KG1 (cell line): Measurements from ENCODE around the gene PHC2.

Source experiments
- DNase-seq: peaks from one replicate; lab custom pipeline; 2025; lab: John Stamatoyannopoulos, UW

The PHC2 gene

DNA sequence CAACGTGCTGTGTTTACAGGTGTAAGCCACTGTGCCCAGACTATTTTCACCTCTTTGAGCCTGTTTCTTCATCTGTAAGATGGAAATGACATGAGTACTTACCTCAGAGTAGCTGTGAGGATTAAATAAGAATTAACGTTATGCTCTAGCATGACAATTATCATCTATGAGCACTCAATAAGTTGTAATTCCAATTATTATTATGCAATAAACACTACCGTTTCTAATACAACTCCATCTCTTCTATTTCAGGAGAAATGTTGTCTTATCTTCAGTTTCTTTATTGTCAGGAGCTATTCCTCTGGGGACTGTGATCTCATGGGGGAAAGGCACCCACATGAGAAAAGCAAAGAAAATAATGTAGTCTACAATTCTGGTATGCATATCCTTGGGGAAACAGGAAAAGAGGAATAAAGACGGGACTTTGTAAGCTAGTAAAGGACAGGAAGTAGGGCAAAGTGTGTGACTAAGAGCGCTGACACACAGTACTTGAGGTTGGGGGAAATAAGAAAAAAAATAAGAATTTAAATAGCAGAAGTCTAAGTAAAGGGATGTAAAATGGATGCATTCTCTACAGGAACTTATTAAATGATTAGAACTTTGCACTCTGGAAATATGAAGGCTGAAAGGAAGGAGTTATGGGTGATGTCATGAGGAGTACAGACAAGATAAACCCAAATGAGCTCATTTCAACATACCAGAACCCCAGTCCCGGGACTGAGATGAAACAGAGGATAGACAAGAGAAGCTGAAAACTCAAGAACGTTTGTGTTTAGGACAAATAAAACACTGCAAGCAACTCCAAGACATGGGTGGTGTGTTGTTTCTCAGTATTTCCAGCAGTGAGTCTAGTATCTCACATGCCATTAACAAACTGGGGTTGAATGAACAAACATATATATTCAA, 9.8 kb downstream of the PHC2 start:
- DNase-seq = no peak

- no peak for DNase-seq
Observed at GRCh38 chr1:33418811-33419210, 12.1 kb downstream of the PHC2 start.

- no peak for DNase-seq
Observed at GRCh38 chr1:33414879-33415278, 16.0 kb downstream of the PHC2 start.

GRCh38 chr1:33410091-33410701, 20.7 kb downstream of the PHC2 start:
- DNase-seq = no peak

DNA sequence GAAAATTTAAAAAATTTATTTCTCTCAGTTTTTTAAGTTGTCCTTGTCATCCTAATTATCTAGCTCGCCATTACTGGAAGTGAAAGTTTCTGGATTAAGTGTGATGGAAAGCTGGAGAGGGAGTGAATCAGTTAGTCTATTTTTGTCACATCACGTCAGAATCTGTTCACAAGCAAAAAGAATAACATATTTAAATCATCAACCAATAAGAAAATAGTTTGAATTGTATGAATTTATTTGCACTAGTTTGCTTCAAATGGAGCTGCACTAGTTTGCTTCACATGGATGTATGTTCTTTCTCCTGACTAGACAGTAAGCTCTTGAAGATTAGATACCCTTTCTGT, 22.8 kb downstream of the PHC2 start:
- no peak for DNase-seq

DNA sequence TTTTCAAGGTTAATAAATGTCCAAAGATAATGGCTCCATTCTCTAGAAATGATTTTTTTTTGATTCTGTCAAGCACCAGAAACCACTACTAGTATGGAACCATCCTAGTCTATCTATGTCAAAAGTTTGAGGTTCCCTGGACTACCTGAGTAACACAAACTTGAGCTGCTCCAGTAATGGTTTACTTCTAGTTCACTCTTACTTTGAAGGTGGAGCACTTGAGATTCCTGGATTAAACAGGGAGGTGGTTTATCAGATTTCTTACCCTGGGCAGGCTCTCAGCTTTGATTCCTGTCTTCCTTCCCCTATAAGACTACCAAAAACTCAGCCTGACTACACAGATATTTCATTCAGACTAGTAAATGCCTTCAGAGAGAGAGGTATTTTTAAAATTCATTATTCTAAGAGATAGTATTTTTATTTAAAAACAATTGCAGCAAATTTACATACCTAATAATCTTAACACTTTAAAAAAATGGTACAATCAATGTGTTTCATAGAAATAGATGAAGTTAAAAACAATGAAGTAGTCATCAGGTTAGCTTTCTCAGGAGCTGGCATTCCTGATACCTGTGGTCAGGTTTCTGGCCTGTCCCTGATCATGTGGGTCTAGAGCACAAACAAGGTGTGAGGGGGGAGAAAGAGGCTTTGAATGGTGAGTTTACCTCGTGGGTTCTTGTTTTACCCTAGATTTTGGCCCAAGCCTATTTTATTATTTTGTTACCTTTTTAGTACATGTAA, 23.4 kb downstream of the PHC2 start:
- DNase-seq = no peak

DNA sequence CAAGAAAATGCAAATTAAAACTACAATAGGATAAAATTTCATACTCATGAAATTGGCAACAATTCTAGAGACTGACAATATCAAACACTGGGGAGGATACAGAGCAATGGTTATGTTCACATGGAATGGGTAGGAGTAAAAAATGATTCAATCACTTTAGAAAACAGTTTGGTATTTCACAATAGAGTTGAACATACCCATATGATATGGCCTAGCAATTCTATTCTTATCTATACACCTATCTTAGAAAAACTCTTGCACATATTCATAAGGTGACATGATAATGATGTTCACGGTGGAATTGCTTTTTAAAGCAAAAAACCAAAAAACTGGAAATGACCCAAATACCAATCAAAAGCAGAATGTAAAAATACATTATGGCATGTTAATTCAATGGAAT, 28.7 kb downstream of the PHC2 start:
- DNase-seq = no peak

DNA sequence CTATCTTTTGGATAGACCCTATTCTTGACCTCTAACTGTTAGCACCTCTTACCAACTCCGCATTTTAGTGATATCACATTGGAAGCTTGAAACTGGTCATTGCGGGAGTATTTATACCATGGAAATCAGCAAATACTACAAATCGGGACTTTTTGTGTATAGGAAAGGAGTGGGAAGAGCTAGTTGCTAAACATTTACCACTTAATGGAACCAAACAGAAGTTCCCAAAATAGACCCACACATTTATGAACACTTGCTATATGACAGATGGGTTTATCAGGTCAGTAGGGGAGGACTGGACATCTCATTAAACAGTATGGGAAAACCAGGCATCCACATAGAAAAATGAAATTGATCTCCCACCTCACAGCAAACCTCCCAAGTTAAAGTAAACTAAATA, 29.4 kb downstream of the PHC2 start:
- DNase-seq = no peak

- no peak for DNase-seq
Observed at GRCh38 chr1:33400153-33400911, 30.6 kb downstream of the PHC2 start.

DNA sequence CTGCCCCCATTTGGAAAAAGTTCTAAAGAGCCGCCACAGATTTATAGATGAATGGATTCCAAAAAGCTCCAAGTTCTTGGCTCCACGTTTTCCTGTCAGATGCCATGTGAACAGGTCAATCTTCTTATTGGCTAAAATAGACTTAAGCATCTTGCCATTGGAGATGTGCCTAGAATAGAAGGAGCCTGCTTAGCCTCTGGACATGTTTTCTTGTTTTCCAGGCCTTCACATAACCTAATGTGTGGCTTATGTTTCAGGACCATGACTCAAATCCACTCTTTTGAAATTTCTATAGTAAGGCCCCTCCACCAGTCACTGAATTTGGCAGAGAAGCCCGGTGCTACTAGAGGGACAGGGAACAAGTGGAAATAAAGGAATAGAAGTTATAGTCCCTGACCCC, 31.5 kb downstream of the PHC2 start:
- DNase-seq = no peak

DNA sequence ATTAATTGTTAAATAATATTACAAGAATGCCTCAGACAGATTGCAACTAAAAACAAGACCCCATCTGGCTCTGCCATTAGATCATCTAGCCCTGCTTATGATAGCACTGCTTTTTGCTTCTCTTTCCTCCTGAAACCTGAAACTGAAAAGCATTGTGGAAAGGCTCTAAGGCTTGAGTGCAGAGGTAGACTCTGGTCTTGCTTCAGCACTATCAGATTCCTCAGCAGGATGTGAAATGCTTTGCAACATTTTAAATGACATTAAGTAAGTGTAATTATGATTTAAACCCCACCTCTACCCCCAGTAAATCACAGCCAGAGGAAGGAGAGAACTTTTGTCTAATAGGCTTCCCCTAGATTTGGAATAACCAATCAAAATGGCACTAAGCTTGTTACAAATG, 32.9 kb downstream of the PHC2 start:
- DNase-seq = no peak

DNA sequence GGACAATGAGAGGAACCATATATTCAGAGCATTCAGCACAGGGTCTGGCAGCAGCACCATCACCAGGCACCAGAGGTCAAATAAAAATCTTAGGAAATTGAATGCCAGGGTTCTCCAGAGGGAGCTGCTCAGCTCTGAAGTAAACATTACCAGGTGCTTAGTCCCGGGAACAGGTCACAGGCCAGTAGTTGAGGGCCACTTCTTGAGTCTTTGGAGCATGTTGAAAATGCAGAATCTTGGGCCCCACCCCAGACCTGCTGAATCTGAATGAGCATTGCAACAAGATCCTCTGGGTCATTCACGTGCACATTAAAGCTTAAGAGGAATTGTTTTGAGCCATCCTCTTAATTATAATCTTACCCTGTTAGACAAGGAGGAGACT, 33.8 kb downstream of the PHC2 start:
- no peak for DNase-seq

GRCh38 chr1:33396188-33397124, 34.4 kb downstream of the PHC2 start:
- no peak for DNase-seq

GRCh38 chr1:33394770-33395169, 36.1 kb downstream of the PHC2 start:
- DNase-seq = no peak

DNA sequence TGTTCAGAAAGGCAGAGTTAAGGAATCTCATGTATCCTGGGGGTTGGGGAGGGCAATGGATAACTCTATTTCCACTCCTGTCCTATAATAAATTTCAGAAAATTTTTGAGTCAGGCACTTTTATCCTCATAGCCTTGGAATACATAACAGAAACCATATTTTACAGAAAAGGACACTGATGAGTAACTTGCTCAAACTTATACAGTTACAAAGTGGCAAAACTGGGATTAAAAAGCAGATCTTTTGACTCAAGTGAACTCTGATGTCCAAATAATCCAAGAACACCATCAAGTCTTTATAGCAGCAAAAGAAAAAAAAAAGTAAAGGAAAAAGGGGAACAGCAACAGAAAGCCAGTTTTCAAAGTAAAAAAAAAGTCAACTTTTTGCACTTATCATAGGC, 36.9 kb downstream of the PHC2 start:
- DNase-seq = no peak

DNA sequence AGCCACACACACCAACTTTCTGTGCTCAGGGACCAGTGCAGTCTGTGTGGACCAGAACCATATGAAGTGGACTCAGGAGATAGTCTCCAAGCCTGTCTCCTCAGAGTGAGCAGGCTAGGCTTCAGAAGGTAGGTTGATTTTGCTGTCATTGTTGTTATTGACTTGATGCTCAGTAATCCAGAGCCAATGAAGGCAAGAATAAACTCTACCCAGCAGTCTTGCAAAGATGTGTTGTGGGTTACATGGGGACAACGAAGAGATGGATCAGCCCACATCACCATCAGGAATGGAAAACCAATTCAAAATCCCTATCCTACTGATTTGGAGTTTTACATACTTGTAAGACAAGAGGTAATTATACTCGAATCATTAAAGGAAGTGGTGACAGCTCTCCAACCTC, 37.4 kb downstream of the PHC2 start:
- no peak for DNase-seq

DNA sequence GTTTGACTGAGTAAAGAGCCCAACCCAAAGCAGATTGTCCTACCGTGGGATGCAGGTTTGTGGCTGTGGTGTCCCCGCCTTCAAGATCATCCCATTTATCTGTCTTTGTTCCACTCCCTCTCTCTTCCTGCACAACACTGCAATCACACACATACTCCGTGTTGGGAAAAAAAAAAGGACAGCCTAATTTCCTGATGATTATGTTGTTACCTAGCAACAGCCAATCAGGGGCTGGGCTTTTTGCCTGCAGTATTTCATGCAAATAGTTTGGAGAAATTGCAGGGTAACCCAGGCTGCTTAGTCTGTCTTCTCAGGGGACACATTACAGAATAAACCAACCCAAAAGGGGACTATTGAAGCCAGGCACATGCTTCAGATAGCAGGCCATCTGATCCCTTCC, 38.3 kb downstream of the PHC2 start:
- DNase-seq = no peak

DNA sequence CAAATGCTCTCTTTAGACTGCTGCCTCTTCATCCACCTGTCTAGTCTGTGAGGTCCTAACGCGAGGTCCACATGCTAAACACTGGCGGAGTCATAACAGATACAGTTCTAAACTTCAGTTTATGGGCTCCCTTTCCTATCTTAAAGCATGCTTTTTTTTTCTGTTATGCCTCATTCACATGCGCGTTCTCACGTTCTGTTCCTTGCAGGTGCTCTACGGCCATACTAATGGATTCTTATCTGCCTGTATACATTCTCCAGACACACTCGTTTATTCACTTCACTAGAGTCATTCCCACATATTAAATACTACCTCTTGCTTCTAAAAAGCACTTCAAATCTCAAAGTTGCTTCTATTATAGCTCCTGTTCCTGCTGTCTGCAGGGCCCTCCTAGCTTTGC, 38.7 kb downstream of the PHC2 start:
- DNase-seq = no peak

DNA sequence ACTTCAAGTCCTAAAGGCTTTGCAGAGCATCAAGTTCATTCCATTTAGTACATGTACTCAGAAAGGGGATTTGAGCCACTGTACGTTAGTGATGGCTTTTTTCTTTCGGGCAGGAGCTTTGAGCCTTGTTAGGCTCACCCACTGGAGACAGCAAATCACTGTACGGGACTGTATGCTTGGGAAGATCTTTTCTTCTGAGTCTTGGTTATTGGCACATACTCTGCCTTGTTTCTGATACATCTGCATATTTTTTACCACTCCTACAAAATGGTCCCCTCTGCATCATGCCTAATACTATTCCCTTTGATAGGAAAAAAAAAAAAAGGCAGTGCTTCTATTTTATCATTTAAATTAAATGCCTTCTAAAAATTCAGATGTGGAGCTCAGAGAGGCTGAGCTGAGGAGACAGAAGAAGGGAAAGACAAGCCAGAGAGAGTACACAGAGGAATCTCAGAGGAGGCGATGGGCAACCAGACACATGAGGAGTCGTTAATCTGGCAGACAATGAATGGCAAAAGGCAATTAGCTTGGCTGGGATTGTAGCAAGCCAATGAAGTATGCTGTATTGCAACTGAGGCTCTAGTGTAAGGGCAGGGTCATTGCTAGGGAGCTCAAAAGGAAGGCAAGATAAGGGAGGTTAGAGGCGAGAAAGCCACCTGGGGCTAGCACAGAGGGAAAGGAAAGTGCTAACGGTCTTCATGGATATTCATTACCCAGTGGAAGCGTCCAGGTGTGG, 39.4 kb downstream of the PHC2 start:
- DNase-seq = no peak

- DNase-seq = no peak
Observed at GRCh38 chr1:33390542-33390941, 40.4 kb downstream of the PHC2 start.
